Endothelial cell of umbilical vein (primary cell): ENCODE results near the gene NR3C1. TPM values are rescaled to one million over a fixed set of nuclear protein-coding genes. Genes with fewer than 3 reads are reported as not detected.

Experiments
- BruUV-seq: library from RNA; stranded (reverse); fragments of 400-500 nt; replicated peaks from 2 replicates; lab custom pipeline; 2021; lab: Mats Ljungman, UMichigan
- CTCF ChIA-PET: fragments of 300-600, 350-600 bp; sonication (Branson Sonifier 250); formaldehyde crosslinking; loops from one replicate; lab custom pipeline; 2021; ENCODE audit warnings: antibody characterized with exemption, inconsistent platforms; lab: Charles Lee
- POLR2A ChIA-PET: fragments of 300-600, 350-600 bp; sonication (Branson Sonifier 250); formaldehyde crosslinking; loops from one replicate; lab custom pipeline; 2021; ENCODE audit warnings: antibody characterized with exemption, inconsistent platforms; lab: Charles Lee
- DNase-seq: peaks from one replicate; pipeline ENCODE4 v3.0.0-alpha.2; 2011; ENCODE audit warnings: low read depth, low spot score
- FAIRE-seq: peaks from 2 replicates; lab custom pipeline; 2011; peaks lifted over from hg19 to GRCh38; lab: Jason Lieb, UNC
- H2AFZ ChIP-seq: 2 replicates; pipeline ENCODE4 v1.6.0; 2012; ENCODE audit warnings: low read depth, low read length, control low read depth, inconsistent platforms
- H3K27ac ChIP-seq: 2 replicates; pipeline ENCODE4 v1.5.1; 2011; ENCODE audit warnings: low read depth, mild to moderate bottlenecking, control low read depth, low read length, moderate library complexity; ENCODE audit not compliant: insufficient read depth
- H3K27me3 ChIP-seq, 2 experiments: 2 replicates each; pipeline versions ENCODE4 v1.6.0 to v1.6.1; 2011; ENCODE audit warnings: low read length in 2 of 2, mixed read lengths in 1 of 2; ENCODE audit not compliant: control insufficient read depth in 2 of 2, insufficient read depth in 2 of 2
- H3K36me3 ChIP-seq, 2 experiments: 2 replicates in 1 of 2; 3 replicates in 1 of 2; pipeline ENCODE4 v1.5.1; 2011; ENCODE audit warnings: low read length in 2 of 2, mild to moderate bottlenecking in 1 of 2, moderate library complexity in 1 of 2; ENCODE audit not compliant: control insufficient read depth in 2 of 2, insufficient read depth in 2 of 2; ENCODE audit errors: extremely low read depth in 1 of 2
- H3K4me1 ChIP-seq: 3 replicates; pipeline ENCODE4 v1.5.1; 2011; ENCODE audit warnings: mild to moderate bottlenecking, low read length; ENCODE audit not compliant: control insufficient read depth, insufficient read depth; ENCODE audit errors: extremely low read depth
- H3K4me2 ChIP-seq: 2 replicates; pipeline ENCODE4 v1.6.1; 2011; ENCODE audit warnings: low read length, control low read depth, mixed read lengths; ENCODE audit not compliant: insufficient read depth
- H3K4me3 ChIP-seq, 3 experiments: fragments of 200-600 bp in 1 of 3; sonication (generic), shearing (Covaris generic) in 1 of 3; replicated peaks in 1 of 3; 2 replicates each; pipeline ENCODE4 v1.5.1; 2011 to 2016; ENCODE audit warnings: control low read depth in 3 of 3, low read length in 3 of 3, mild to moderate bottlenecking in 2 of 3, inconsistent platforms in 1 of 3, low read depth in 1 of 3, moderate library complexity in 1 of 3; ENCODE audit not compliant: insufficient read depth in 1 of 3
- H3K79me2 ChIP-seq: 2 replicates; pipeline ENCODE4 v1.6.0; 2012; ENCODE audit warnings: low read length, inconsistent platforms; ENCODE audit not compliant: control insufficient read depth, insufficient read depth
- H3K9ac ChIP-seq: replicated peaks from 2 replicates; pipeline ENCODE3; 2011; ENCODE audit warnings: low read length, control low read depth; ENCODE audit not compliant: insufficient read depth; ENCODE audit errors: extremely low read depth
- H3K9me1 ChIP-seq: replicated peaks from 3 replicates; pipeline ENCODE4 v1.6.0; 2011; ENCODE audit warnings: mild to moderate bottlenecking, low read length; ENCODE audit not compliant: control insufficient read depth, insufficient read depth; ENCODE audit errors: extremely low read depth
- H3K9me3 ChIP-seq: replicated peaks from 2 replicates; pipeline ENCODE4 v1.5.1; 2012; ENCODE audit warnings: low read length, inconsistent platforms; ENCODE audit not compliant: control insufficient read depth, insufficient read depth
- H4K20me1 ChIP-seq: replicated peaks from 2 replicates; pipeline ENCODE3; 2011; ENCODE audit warnings: mild to moderate bottlenecking, low read length; ENCODE audit not compliant: control insufficient read depth, insufficient read depth; ENCODE audit errors: extremely low read depth
- CTCF ChIP-seq, 2 donors: IDR thresholded peaks; 1 replicate in 1 of 2; 2 replicates in 1 of 2; pipeline ENCODE4 v1.5.1; 2011; ENCODE audit warnings: low read length in 2 of 2, mild to moderate bottlenecking in 2 of 2, moderate library complexity in 2 of 2, control low read depth in 1 of 2, inconsistent platforms in 1 of 2, low read depth in 1 of 2; ENCODE audit not compliant: insufficient read depth in 1 of 2; ENCODE audit errors: extremely low read depth in 1 of 2
- EZH2 ChIP-seq: IDR thresholded peaks from 2 replicates; pipeline ENCODE4 v1.6.1; 2012; ENCODE audit warnings: borderline replicate concordance, low read depth, mild to moderate bottlenecking, moderate library complexity, low read length, inconsistent platforms; ENCODE audit not compliant: severe bottlenecking
- FOS ChIP-seq: IDR thresholded peaks from 2 replicates; pipeline ENCODE4 v1.6.1; 2011; ENCODE audit warnings: mild to moderate bottlenecking, low read length, moderate library complexity, borderline replicate concordance; ENCODE audit not compliant: insufficient read depth
- GATA2 ChIP-seq: IDR thresholded peaks from 2 replicates; pipeline ENCODE4 v1.7.0; 2011; ENCODE audit warnings: low read depth, mild to moderate bottlenecking, moderate library complexity, mixed read lengths, low read length; ENCODE audit not compliant: insufficient read length, insufficient read depth
- JUN ChIP-seq: IDR thresholded peaks from 2 replicates; pipeline ENCODE4 v1.6.1; 2011; ENCODE audit warnings: borderline replicate concordance, low read depth; ENCODE audit not compliant: insufficient read length, insufficient read depth
- MAX ChIP-seq: IDR thresholded peaks from 2 replicates; pipeline ENCODE4 v1.6.1; 2011; ENCODE audit not compliant: insufficient read depth, insufficient read length
- MYC ChIP-seq: IDR thresholded peaks from one replicate; pipeline ENCODE4 v1.6.1; 2011; ENCODE audit warnings: mild to moderate bottlenecking, low read depth, low read length
- POLR2A ChIP-seq: IDR thresholded peaks from 2 replicates; pipeline ENCODE4 v1.6.1; 2012; ENCODE audit warnings: low read depth, mild to moderate bottlenecking, control low read depth, low read length
- POLR2AphosphoS5 ChIP-seq: IDR thresholded peaks from 2 replicates; pipeline ENCODE4 v1.6.1; 2012; ENCODE audit warnings: low read depth, mild to moderate bottlenecking, control low read depth, low read length, moderate library complexity; ENCODE audit not compliant: insufficient read depth
- dilution Hi-C: fragments of 300-500 bp; cut with MboI; formaldehyde crosslinking; loops from one replicate; pipeline ENCODE4 v1.15.0; 2019; ENCODE audit warnings: low sequenced_read_pairs; ENCODE audit not compliant: extremely low pct_ligation_motif_present
- intact Hi-C: fragments of 100-400 bp; cut with micrococcal nuclease; formaldehyde crosslinking; loops from one replicate; pipeline ENCODE4 v1.10.0; 2022
- polyA plus RNA-seq, 4 experiments: library from polyadenylated mRNA; depleted of rRNA in 3 of 4; stranded (reverse) in 3 of 4; unstranded in 1 of 4; fragments of >200 nt; gene quantifications; 2 replicates each; pipeline versions ENCODE4 v1.2.1 to v1.2.3, GENCODE V29; 2011 to 2012; ENCODE audit warnings: missing spikeins in 1 of 4
- total RNA-seq: library from RNA; stranded (reverse); gene quantifications from 2 replicates; pipeline ENCODE4 v1.2.3, GENCODE V29; 2021

Gene NR3C1
- total and polyA plus RNA-seq, 2 donors (not counting 3 experiments of a cell fraction or from before 2014, with no cell fraction given): 4.1 to 17.0 TPM

- H3K79me2 ChIP-seq: no peaks in the 10 kb centered on the region
- no peak overlapping the region for H2AFZ ChIP-seq
- dilution Hi-C loops (no loop called here), intact Hi-C loops (no loop called here)
- no peaks in the 10 kb centered on the region for H3K4me1 ChIP-seq
- no TSS peak for BruUV-seq
- no peaks in the 10 kb centered on the region for H3K9me3 ChIP-seq
- H3K4me2 ChIP-seq: no peak overlapping the region
- ChIA-PET POLR2A (no interaction called here), CTCF (no interaction called here)
- DNase-seq (no peak), FAIRE-seq (no peak)
- no peaks in the 10 kb centered on the region for H4K20me1 ChIP-seq
- no peaks in the 10 kb centered on the region for H3K36me3 ChIP-seq
- H3K9me1 ChIP-seq: no peaks in the 10 kb centered on the region
- H3K9ac ChIP-seq: no peak overlapping the region
- H3K4me3 ChIP-seq: no peak overlapping the region
- no peaks in the 10 kb centered on the region for H3K27me3 ChIP-seq
- H3K27ac ChIP-seq: no peak overlapping the region
- no peak for TF ChIP-seq CTCF (IDR thresholded peaks at IDR 0.05; ENCODE audit: extremely low read depth in 1 of 2, insufficient read depth in 1 of 2, low read depth in 1 of 2, low read length in 2 of 2)
- TF ChIP-seq JUN: no peak
- no peak for TF ChIP-seq POLR2A
- TF ChIP-seq MAX: no peak
- no peak for TF ChIP-seq GATA2
- no peak for TF ChIP-seq FOS
- TF ChIP-seq POLR2AphosphoS5: no peak
- TF ChIP-seq MYC: no peak
- no peak for TF ChIP-seq EZH2
Measured at GRCh38 chr5:143230676-143230996, 172.8 kb downstream of the NR3C1 start.
